ENCODE measurements around the gene KCNQ1. TPM values are rescaled to one million over a fixed set of nuclear protein-coding genes. Genes with fewer than 3 reads are reported as not detected.

Gene KCNQ1
- total RNA-seq, 1 donor from 2014 or later = 2.7 TPM

DNA sequence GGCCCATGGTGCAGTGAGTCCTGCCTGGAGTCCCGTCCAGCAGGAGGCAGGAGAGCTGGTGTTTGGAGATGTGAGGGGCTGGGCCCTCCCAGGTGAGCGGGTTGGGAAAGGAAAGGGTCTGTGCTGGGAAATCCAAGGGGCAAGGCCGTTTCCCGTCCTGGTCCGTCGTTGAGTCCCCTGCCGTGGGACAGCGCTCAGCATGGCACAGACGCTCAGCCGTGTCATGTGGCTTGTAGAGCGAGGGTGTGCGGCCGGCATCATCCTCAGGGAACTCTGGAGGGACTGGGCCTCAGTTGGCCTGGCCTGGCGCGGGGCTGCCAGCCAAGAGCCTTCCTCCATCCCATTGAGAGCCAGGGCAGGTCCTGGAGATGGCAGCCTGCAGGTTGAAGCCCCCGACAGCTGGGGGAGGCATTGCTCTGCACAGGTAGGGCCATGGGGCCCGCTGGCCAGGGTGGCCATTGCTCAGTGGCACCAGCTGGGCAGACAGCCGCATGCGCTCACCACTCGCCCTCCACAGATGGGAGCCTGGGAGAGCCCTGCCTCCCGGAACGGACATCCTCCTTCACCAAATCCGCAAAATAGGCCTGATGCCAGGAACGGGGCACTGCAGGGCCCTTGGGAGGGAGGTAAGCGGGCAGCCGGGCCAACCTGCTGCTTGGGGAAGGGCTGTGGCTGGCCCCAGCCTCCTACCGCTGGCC lies 28.7 kb downstream of the KCNQ1 start:
- Histone ChIP-seq H3K27ac (no peak overlapping the region), H3K36me3 (no peaks in the 10 kb centered on the region), H3K27me3 (no peaks in the 10 kb centered on the region), H3K4me1 (no peaks in the 10 kb centered on the region), H3K4me3 (no peak overlapping the region), H3K9me3 (no peaks in the 10 kb centered on the region)
- TF ChIP-seq, protein P1, sequence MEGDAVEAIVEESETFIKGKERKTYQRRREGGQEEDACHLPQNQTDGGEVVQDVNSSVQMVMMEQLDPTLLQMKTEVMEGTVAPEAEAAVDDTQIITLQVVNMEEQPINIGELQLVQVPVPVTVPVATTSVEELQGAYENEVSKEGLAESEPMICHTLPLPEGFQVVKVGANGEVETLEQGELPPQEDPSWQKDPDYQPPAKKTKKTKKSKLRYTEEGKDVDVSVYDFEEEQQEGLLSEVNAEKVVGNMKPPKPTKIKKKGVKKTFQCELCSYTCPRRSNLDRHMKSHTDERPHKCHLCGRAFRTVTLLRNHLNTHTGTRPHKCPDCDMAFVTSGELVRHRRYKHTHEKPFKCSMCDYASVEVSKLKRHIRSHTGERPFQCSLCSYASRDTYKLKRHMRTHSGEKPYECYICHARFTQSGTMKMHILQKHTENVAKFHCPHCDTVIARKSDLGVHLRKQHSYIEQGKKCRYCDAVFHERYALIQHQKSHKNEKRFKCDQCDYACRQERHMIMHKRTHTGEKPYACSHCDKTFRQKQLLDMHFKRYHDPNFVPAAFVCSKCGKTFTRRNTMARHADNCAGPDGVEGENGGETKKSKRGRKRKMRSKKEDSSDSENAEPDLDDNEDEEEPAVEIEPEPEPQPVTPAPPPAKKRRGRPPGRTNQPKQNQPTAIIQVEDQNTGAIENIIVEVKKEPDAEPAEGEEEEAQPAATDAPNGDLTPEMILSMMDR (IDR thresholded peaks at IDR 0.05) = no peak
- TF ChIP-seq POLR2A (IDR thresholded peaks at IDR 0.05) (no peak), POLR2AphosphoS5 (IDR thresholded peaks at IDR 0.05; ENCODE audit: insufficient read depth in 1 of 2, low read depth in 1 of 2) (no peak)
- intact Hi-C loops (cut with DNase I) = no loop called here
- peak in 1 of 2 donors; percentile 67 for DNase-seq (ENCODE audit: extremely low spot score in 2 of 2)

DNA sequence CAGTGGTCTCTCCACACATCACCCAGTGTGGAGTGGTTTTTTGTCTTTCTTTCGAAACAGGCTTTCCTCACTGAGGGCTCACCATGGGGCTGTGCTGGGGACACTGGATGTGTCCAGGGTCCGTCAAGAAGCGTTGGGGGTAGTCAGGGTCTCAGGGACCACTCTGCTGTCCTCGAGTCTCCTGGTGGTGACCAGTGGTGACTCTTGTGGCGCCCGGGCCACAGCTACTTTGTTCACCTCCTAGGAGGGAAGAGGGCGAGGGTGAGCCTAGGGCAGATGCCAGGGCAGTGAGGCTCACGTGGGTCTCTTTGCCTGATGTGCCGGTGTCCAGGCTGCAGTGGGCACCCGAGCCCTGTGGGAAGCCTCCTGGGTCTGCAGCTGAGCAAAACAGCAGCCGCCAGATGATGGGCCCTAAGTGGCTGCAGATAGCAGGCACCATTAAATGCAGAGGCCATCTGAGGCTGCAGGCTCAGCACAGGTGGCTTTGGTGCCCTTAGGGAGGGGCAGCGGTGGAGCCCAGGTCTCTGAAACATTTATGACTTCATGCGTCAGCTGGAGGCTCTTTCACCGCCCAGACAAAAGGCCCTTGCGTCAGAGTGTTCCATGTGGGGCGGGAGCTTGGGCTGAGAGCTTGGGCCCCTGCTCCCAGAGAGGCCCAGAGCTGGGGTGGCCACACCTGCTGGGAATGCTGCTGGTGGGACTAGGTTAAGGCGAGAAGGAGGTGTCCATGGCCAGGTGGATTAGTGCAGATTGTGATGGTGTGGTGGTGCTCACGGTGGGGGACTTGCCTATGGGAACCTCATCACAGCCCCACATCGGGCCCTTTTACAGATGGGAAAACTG lies 29.5 kb downstream of the KCNQ1 start:
- Histone ChIP-seq H3K4me1 (no peaks in the 10 kb centered on the region), H3K27ac (no peak overlapping the region), H3K4me3 (no peak overlapping the region), H3K27me3 (no peaks in the 10 kb centered on the region), H3K36me3 (no peaks in the 10 kb centered on the region), H3K9me3 (no peaks in the 10 kb centered on the region)
- peak in 1 of 2 donors; percentile 71 for DNase-seq (ENCODE audit: extremely low spot score in 2 of 2)
- intact Hi-C loops (cut with DNase I) = no loop called here
- TF ChIP-seq POLR2A (IDR thresholded peaks at IDR 0.05) (no peak), POLR2AphosphoS5 (IDR thresholded peaks at IDR 0.05; ENCODE audit: insufficient read depth in 1 of 2, low read depth in 1 of 2) (no peak)
- TF ChIP-seq, protein P1 (IDR thresholded peaks at IDR 0.05) = no peak

DNA sequence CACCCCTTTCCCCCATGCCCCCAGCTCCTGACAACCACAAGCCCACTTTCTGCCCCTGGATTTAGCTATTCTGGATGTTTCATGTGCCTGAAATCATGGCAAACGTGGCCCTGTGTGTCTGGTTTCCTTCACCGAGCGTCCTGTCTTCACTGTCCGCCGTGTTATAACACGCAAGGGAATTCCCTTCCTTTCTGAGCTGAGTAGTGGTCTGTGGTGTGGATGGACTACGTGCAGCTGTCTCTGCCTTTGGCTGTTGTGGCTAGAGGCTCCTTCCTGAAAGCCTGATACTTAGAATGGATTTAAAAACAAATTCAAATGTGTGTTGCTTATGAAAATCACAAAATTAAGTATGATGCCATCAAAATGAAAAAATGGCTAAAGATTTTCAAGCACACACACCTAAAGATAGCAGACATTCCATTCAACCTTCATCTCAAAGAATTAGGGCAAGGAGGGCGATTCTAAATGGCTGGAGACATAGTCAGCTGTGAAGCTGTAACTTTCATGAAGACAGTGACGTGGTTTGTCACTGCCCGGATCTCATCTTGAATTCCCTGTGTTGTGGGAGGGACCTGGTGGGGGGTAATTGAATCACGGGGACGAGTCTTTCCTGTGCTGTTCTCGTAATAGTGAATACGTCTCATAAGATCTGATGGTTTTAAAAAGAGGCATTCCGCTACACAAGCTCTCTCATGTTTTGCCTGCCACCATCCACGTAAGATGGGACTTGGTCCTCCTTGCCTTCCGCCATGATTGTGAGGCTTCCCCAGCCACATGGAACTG lies 30.5 kb downstream of the KCNQ1 start:
- no peak overlapping the region for H3K4me3 ChIP-seq
- intact Hi-C loops (cut with DNase I) = no loop called here
- H3K4me1 ChIP-seq = no peaks in the 10 kb centered on the region
- H3K9me3 ChIP-seq = no peaks in the 10 kb centered on the region
- H3K36me3 ChIP-seq = no peaks in the 10 kb centered on the region
- no peak overlapping the region for H3K27ac ChIP-seq
- no peak for TF ChIP-seq POLR2A (IDR thresholded peaks at IDR 0.05)
- no peak for TF ChIP-seq POLR2AphosphoS5 (IDR thresholded peaks at IDR 0.05; ENCODE audit: insufficient read depth in 1 of 2, low read depth in 1 of 2)
- TF ChIP-seq, protein P1 (IDR thresholded peaks at IDR 0.05) = no peak
- no peaks in the 10 kb centered on the region for H3K27me3 ChIP-seq
- DNase-seq (ENCODE audit: extremely low spot score in 2 of 2) = peak in 1 of 2 donors; percentile 60

DNA sequence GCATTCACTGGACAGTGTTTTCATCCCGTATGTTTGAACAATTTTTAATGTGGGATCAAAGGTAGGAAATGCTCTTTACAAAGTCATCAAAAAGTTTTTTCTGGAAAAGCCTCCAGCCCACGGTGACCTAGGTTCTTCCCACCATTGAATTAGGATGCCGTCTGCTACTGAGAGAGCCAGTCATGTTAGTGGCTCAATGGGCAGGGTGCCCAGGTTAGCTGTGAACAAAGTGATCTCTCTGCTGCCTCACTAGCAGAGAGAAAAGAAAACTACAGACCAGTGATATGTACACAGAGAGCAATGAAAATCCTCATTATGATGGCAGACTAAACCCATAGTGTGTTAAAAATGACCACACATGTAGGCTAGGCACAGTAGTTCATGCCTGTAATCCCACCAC lies 32.4 kb downstream of the KCNQ1 start:
- no peak overlapping the region for H3K4me3 ChIP-seq
- intact Hi-C loops (cut with DNase I) = no loop called here
- no peaks in the 10 kb centered on the region for H3K4me1 ChIP-seq
- H3K9me3 ChIP-seq = no peaks in the 10 kb centered on the region
- no peak overlapping the region for H3K27ac ChIP-seq
- H3K36me3 ChIP-seq = no peaks in the 10 kb centered on the region
- H3K27me3 ChIP-seq = no peaks in the 10 kb centered on the region
- no peak for DNase-seq (ENCODE audit: extremely low spot score in 2 of 2)
- TF ChIP-seq POLR2AphosphoS5 (IDR thresholded peaks at IDR 0.05; ENCODE audit: insufficient read depth in 1 of 2, low read depth in 1 of 2) (no peak), POLR2A (IDR thresholded peaks at IDR 0.05) (no peak)
- TF ChIP-seq, protein P1 (IDR thresholded peaks at IDR 0.05) = no peak
